ENCODE data around the gene PARN. TPM values are rescaled to one million over a fixed set of nuclear protein-coding genes. Genes with fewer than 3 reads are reported as not detected.

The PARN gene
- total RNA-seq, 1 donor from 2014 or later, result 31.2 TPM

DNA sequence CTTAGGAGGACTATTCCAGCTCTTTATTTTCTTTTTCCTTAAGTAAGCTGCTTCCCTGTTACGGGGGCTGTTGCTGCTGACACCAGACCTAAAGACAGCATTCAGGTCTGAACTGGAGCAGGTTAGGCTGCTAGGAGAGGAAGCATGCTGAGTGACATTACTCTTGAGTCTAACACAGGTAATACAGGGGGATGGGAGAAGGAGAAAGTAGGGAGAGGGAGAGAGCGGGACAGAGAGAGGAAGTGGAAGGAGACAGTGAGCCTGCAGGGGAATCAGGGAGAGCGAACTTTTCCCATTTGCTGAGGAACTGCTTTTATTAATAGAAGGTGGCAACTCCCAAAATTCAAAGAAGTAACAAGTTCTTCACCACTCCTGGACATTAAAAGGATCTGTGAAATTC, 130.9 kb downstream of the PARN start:
- no peaks in the 10 kb centered on the region for H3K9me3 ChIP-seq
- H3K4me3 ChIP-seq, result no peak overlapping the region
- no peak overlapping the region for H3K27ac ChIP-seq
- peaks cover 16% of the 10 kb centered on the region for H3K4me1 ChIP-seq
- intact Hi-C loops (cut with DNase I), result no loop called here
- DNase-seq (no peak), ATAC-seq (no peak)
- no peaks in the 10 kb centered on the region for H3K27me3 ChIP-seq
- no peaks in the 10 kb centered on the region for H3K36me3 ChIP-seq
- TF ChIP-seq, protein P1, sequence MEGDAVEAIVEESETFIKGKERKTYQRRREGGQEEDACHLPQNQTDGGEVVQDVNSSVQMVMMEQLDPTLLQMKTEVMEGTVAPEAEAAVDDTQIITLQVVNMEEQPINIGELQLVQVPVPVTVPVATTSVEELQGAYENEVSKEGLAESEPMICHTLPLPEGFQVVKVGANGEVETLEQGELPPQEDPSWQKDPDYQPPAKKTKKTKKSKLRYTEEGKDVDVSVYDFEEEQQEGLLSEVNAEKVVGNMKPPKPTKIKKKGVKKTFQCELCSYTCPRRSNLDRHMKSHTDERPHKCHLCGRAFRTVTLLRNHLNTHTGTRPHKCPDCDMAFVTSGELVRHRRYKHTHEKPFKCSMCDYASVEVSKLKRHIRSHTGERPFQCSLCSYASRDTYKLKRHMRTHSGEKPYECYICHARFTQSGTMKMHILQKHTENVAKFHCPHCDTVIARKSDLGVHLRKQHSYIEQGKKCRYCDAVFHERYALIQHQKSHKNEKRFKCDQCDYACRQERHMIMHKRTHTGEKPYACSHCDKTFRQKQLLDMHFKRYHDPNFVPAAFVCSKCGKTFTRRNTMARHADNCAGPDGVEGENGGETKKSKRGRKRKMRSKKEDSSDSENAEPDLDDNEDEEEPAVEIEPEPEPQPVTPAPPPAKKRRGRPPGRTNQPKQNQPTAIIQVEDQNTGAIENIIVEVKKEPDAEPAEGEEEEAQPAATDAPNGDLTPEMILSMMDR (IDR thresholded peaks at IDR 0.05), result no peak

DNA sequence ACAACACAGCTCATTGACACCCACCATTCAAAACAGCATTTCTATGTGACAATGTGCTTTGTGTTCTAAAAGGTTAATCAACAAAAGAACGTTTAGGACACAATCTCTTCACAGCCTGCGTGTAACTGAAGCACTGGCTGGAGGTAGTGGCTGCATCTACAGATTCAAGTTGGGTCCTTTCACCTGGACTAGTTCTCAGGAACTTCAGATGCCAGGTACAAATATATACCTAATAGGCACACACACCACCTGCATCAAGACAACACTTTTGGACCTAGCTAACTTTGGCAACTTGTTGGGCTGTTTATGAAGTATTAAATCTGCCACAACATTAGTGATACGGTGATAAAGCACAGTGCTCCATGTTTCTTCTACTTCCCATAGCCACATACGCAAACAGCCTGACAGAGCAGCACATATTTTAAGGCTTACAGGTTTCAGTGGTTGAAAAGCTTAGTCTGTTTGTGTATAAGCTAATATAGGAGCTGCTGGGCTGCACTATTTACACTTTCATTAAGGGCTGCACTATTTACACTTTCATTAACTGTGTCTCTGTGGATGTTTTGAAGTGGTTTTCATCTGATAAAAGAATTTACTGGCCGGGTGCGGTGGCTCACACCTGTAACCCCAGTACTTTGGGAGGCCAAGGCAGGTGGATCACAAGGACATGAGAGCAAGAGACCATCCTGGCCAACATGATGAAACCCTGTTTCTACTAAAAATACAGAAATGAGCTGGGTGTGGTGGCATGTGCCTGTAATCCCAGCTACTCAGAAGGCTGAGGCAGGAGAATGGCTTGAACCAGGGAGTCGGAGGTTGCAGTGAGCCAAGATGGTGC, 132.6 kb downstream of the PARN start:
- ATAC-seq, result no peak
- Histone ChIP-seq H3K27me3 (no peaks in the 10 kb centered on the region), H3K36me3 (no peaks in the 10 kb centered on the region), H3K4me3 (no peak overlapping the region), H3K9me3 (no peaks in the 10 kb centered on the region), H3K4me1 (peaks cover 8% of the 10 kb centered on the region), H3K27ac (no peak overlapping the region)
- intact Hi-C loops (cut with DNase I), result no loop called here
- DNase-seq, result no peak
- TF ChIP-seq, protein P1 (IDR thresholded peaks at IDR 0.05), result no peak

DNA sequence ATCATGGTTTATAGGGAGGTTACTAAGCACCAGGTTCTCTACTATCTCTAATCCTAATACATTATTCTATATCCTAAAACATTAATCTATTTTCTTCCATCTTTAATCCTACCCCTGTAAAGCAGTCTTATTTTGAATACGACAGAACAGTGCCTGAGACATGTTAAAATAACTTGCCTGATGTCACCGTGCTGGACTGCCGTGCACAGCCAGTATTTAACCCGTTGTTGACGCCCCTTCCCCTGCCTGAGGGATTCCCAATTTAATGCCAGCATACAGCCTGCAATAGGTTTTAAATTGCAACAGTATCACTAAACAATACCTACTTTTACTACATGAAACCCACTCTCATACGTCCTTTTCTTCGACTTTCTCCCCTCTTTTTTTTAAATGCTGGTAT, 133.3 kb downstream of the PARN start:
- H3K9me3 ChIP-seq, result no peaks in the 10 kb centered on the region
- H3K4me3 ChIP-seq, result no peak overlapping the region
- intact Hi-C loops (cut with DNase I), result no loop called here
- no peaks in the 10 kb centered on the region for H3K36me3 ChIP-seq
- H3K27me3 ChIP-seq, result no peaks in the 10 kb centered on the region
- TF ChIP-seq, protein P1 (IDR thresholded peaks at IDR 0.05), result no peak
- peaks cover 2% of the 10 kb centered on the region for H3K4me1 ChIP-seq
- no peak overlapping the region for H3K27ac ChIP-seq
- ATAC-seq, result no peak
- no peak for DNase-seq

DNA sequence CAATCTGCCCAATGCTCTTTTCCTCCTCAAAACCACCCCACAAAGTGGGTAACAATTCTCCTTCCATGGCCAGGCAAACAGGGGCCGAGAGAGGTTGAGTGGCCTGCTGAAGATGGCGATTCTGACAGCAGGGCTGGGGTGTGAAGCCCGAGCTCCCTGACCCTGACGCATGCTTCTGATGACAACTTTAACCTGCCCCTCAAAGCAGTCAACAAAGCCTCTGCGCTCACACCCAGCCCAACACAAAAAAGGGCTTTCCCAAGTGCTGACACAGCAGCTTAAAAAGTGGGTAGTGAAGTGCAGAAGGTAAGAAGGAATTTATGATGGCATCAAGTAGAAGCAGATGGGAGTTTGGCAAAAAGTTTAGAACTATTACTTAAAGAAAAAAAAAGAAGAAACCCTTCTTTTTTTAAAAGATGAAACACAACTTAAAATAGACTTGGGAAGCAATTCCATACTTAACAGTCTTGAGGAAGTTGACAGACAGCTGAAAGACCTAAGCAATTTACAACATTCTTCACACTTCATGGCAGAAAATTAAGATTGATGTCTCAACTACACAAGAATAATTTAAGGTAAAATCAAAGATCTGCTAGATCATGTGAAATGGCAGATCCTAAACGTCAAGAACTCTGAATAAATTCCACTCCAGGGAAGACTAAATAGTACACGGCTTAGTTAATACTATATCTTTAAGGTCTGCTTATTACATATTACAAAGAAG, 133.9 kb downstream of the PARN start:
- Histone ChIP-seq H3K9me3 (no peaks in the 10 kb centered on the region), H3K36me3 (no peaks in the 10 kb centered on the region), H3K4me1 (no peaks in the 10 kb centered on the region), H3K27me3 (no peaks in the 10 kb centered on the region), H3K4me3 (no peak overlapping the region), H3K27ac (no peak overlapping the region)
- TF ChIP-seq, protein P1 (IDR thresholded peaks at IDR 0.05), result no peak
- no peak for ATAC-seq
- no peak for DNase-seq
- intact Hi-C loops (cut with DNase I), result no loop called here

DNA sequence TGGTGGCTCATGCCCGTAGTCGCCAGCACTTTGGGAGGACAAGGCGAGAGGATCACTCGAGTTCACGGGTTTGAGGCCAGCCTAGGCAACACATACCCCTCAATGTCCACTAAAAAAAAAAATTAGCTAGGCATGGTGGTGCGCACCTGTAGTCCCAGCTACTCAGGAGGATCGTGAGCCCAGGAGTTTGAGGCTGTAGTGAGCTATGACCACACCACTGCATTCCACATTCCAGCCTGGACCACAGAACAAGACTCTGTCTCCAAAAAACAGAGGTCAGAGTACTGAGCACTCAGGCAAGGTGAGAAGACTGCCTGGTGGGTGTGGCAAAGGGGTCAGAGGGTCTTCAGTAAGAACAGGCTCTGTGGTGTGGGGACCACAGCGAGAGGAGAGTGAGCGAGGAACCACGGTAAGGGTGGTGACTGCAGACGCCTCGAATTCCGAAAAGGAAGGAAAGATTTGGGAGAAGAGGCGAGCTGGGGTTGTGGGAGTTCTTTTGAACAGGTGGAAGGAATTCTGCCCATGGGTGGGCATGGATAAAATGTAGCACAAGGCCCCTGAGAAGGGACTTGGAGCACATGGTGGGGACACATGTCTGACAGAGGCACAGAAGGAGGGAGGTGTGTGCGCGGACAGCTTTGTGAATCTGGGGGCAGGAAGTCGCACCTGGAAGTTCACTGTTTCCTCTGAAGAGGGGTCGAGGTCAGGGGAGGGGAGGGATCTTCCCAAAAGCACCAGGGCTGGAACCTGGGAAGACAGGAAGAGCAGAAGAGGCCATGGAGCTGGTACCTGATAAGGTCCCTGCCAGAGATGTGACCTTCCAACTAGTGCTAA, 134.6 kb downstream of the PARN start:
- intact Hi-C loops (cut with DNase I), result no loop called here

More for the DNA sequence above, 134.6 kb downstream of the PARN start:
- ATAC-seq, result no peak
- TF ChIP-seq, protein P1 (IDR thresholded peaks at IDR 0.05), result no peak
- no peak overlapping the region for H3K27ac ChIP-seq
- H3K36me3 ChIP-seq, result no peaks in the 10 kb centered on the region
- no peaks in the 10 kb centered on the region for H3K9me3 ChIP-seq
- no peaks in the 10 kb centered on the region for H3K27me3 ChIP-seq
- DNase-seq, result no peak
- no peaks in the 10 kb centered on the region for H3K4me1 ChIP-seq
- no peak overlapping the region for H3K4me3 ChIP-seq

All from upper lobe of right lung (tissue), 1 donor.